Panc1 (cell line): Measurements from ENCODE around the gene FREM2. TPM values are rescaled to one million over a fixed set of nuclear protein-coding genes. Genes with fewer than 3 reads are reported as not detected.

Experiments
- ATAC-seq: fragments of 200-7000 bp; cut with Tn5 transposase; 2 replicates; pipeline ENCODE4 v1.9.1; 2020; ENCODE audit warnings: mild to moderate bottlenecking, moderate library complexity
- BruUV-seq: library from RNA; stranded (reverse); fragments of 400-500 nt; replicated peaks from 2 replicates; lab custom pipeline; 2021; lab: Mats Ljungman, UMichigan
- CTCF ChIA-PET: fragments of 300-600 bp; sonication (Branson Sonifier 250); formaldehyde crosslinking; loops from one replicate; lab custom pipeline; 2022; ENCODE audit warnings: antibody characterized with exemption; lab: Charles Lee
- POLR2A ChIA-PET: fragments of 300-600 bp; sonication (Branson Sonifier 250); formaldehyde crosslinking; loops from one replicate; lab custom pipeline; 2022; ENCODE audit warnings: antibody characterized with exemption; lab: Charles Lee
- DNase-seq: peaks from one replicate; pipeline ENCODE4 v3.0.0-alpha.2; 2010; ENCODE audit warnings: low read depth, low spot score
- H3K27ac ChIP-seq: 2 replicates; pipeline ENCODE4 v1.5.1; 2011; ENCODE audit warnings: mild to moderate bottlenecking, low read length, inconsistent platforms
- H3K27me3 ChIP-seq: fragments of 200-500 bp; sonication (Bioruptor generic); 2 replicates; pipeline ENCODE4 v1.6.0; 2014; ENCODE audit warnings: low read length, inconsistent platforms; ENCODE audit not compliant: control insufficient read depth, insufficient read depth
- H3K36me3 ChIP-seq: fragments of 200-500 bp; sonication (Bioruptor generic); 2 replicates; pipeline ENCODE4 v1.5.1; 2014; ENCODE audit warnings: inconsistent platforms, mild to moderate bottlenecking, low read length, moderate library complexity; ENCODE audit not compliant: control insufficient read depth, insufficient read depth
- H3K4me1 ChIP-seq: 2 replicates; pipeline ENCODE4 v1.5.1; 2011; ENCODE audit warnings: inconsistent platforms, mild to moderate bottlenecking, low read length, moderate library complexity; ENCODE audit not compliant: control insufficient read depth, insufficient read depth
- H3K4me3 ChIP-seq, 2 experiments: 2 replicates each; pipeline ENCODE4 v1.5.1; 2011 to 2012; ENCODE audit warnings: low read depth in 2 of 2, low read length in 2 of 2, mild to moderate bottlenecking in 2 of 2, inconsistent platforms in 1 of 2, moderate library complexity in 1 of 2
- H3K9me3 ChIP-seq: fragments of 200-500 bp; sonication (Bioruptor generic); 2 replicates; pipeline ENCODE4 v1.5.1; 2014; ENCODE audit warnings: low read depth, mild to moderate bottlenecking, inconsistent platforms, low read length, moderate library complexity; ENCODE audit not compliant: control insufficient read depth, insufficient read depth
- POLR2AphosphoS5 ChIP-seq: IDR thresholded peaks from 2 replicates; pipeline ENCODE4 v1.6.1; 2012; ENCODE audit warnings: mild to moderate bottlenecking, low read depth, low read length, moderate library complexity
- SIN3A ChIP-seq: IDR thresholded peaks from 2 replicates; pipeline ENCODE4 v1.6.1; 2012; ENCODE audit warnings: low read depth, mild to moderate bottlenecking, low read length, moderate library complexity, borderline replicate concordance; ENCODE audit not compliant: insufficient read depth
- TCF7L2 ChIP-seq: IDR thresholded peaks from 2 replicates; pipeline ENCODE4 v1.6.1; 2011; ENCODE audit warnings: mild to moderate bottlenecking, low read depth, low read length, inconsistent platforms
- in situ Hi-C: cut with HindIII; loops from 2 replicates; pipeline ENCODE4 v1.10.0; 2016; ENCODE audit warnings: low sequenced_read_pairs, low pct_unique_long_range_greater_than_20kb
- intact Hi-C: fragments of 100-400 bp; cut with micrococcal nuclease; formaldehyde crosslinking; loops from one replicate; pipeline ENCODE4 v1.10.0; 2022; ENCODE audit not compliant: unreplicated experiment
- total RNA-seq: library from RNA; stranded (reverse); gene quantifications from one replicate; pipeline ENCODE4 v1.2.1, GENCODE V29; 2021; ENCODE audit not compliant: unreplicated experiment
- TF ChIP-seq, protein P1 (sequence below), 2 experiments: IDR thresholded peaks; 2 replicates each; pipeline ENCODE4 v1.6.1; 2011 to 2012; ENCODE audit warnings: low read depth in 2 of 2, control low read depth in 1 of 2, low read length in 1 of 2, mild to moderate bottlenecking in 1 of 2, moderate library complexity in 1 of 2; ENCODE audit not compliant: insufficient read depth in 1 of 2
- TF ChIP-seq, protein P2 (sequence below): fragments of 450-650 bp; IDR thresholded peaks from 2 replicates; pipeline ENCODE4 v1.5.1; 2017; ENCODE audit warnings: mild to moderate bottlenecking

FREM2 gene
- total RNA-seq, 1 experiment from 2014 or later = 0.15 TPM

DNA sequence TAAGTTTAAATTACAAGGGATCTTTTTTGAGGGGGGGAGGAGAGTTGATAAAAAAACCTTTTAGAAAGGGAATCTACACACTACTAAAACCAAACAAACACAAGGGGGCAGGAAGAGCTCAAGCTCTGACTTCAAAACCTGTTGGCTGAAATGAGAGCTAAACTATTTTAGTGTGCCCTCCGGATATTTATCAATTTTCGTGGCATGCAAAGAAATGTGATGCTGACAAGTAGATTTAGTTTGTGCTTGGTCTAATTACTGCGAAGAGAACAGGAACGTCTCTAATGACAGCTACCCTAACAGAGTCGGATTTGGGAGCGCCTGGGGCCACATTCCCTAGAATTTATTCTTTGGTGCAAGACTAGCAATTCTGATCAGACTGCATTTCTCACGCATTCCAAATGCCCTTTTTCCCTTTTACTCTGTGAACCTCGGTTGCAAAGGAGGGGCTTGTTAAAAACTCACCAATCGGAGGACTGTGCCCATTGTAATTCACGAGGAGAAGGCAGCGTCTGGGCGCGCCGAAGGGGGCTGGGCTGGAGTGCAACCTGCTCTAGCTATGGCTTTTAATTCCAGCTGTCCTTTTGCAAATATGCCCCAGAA, 802 bp upstream of the FREM2 start:
- no peaks in the 10 kb centered on the region; the same call in 1 of the 2 replicates for H3K4me1 ChIP-seq
- no TSS peak for BruUV-seq
- ChIA-PET POLR2A (no interaction called here), CTCF (no interaction called here)
- intact Hi-C loops = loop anchor here (2.0 to 10.0 kb wide), 2 partner anchors 79 to 229 kb away; no protein-coding TSS in a partner anchor
- no peak for DNase-seq
- H3K9me3 ChIP-seq = no peaks in the 10 kb centered on the region
- TF ChIP-seq POLR2AphosphoS5 (no peak), TCF7L2 (no peak), SIN3A (no peak)
- TF ChIP-seq, protein P1, sequence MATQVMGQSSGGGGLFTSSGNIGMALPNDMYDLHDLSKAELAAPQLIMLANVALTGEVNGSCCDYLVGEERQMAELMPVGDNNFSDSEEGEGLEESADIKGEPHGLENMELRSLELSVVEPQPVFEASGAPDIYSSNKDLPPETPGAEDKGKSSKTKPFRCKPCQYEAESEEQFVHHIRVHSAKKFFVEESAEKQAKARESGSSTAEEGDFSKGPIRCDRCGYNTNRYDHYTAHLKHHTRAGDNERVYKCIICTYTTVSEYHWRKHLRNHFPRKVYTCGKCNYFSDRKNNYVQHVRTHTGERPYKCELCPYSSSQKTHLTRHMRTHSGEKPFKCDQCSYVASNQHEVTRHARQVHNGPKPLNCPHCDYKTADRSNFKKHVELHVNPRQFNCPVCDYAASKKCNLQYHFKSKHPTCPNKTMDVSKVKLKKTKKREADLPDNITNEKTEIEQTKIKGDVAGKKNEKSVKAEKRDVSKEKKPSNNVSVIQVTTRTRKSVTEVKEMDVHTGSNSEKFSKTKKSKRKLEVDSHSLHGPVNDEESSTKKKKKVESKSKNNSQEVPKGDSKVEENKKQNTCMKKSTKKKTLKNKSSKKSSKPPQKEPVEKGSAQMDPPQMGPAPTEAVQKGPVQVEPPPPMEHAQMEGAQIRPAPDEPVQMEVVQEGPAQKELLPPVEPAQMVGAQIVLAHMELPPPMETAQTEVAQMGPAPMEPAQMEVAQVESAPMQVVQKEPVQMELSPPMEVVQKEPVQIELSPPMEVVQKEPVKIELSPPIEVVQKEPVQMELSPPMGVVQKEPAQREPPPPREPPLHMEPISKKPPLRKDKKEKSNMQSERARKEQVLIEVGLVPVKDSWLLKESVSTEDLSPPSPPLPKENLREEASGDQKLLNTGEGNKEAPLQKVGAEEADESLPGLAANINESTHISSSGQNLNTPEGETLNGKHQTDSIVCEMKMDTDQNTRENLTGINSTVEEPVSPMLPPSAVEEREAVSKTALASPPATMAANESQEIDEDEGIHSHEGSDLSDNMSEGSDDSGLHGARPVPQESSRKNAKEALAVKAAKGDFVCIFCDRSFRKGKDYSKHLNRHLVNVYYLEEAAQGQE (IDR thresholded peaks at IDR 0.05; ENCODE audit: insufficient read depth in 1 of 2, low read depth in 2 of 2, low read length in 1 of 2) = no peak
- TF ChIP-seq, protein P2, sequence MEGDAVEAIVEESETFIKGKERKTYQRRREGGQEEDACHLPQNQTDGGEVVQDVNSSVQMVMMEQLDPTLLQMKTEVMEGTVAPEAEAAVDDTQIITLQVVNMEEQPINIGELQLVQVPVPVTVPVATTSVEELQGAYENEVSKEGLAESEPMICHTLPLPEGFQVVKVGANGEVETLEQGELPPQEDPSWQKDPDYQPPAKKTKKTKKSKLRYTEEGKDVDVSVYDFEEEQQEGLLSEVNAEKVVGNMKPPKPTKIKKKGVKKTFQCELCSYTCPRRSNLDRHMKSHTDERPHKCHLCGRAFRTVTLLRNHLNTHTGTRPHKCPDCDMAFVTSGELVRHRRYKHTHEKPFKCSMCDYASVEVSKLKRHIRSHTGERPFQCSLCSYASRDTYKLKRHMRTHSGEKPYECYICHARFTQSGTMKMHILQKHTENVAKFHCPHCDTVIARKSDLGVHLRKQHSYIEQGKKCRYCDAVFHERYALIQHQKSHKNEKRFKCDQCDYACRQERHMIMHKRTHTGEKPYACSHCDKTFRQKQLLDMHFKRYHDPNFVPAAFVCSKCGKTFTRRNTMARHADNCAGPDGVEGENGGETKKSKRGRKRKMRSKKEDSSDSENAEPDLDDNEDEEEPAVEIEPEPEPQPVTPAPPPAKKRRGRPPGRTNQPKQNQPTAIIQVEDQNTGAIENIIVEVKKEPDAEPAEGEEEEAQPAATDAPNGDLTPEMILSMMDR = peak; percentile 35; the same call in 1 of the 2 replicates
- peaks cover 7% of the 10 kb centered on the region; the same call in 1 of the 2 replicates for H3K27me3 ChIP-seq
- in situ Hi-C loops = no loop called here
- H3K36me3 ChIP-seq = no peaks in the 10 kb centered on the region
- ATAC-seq = peak; percentile 40; the same call in 1 of the 2 replicates
- H3K4me3 ChIP-seq = peak overlapping the region; percentile 33 to 49
- H3K27ac ChIP-seq = no peak overlapping the region

DNA sequence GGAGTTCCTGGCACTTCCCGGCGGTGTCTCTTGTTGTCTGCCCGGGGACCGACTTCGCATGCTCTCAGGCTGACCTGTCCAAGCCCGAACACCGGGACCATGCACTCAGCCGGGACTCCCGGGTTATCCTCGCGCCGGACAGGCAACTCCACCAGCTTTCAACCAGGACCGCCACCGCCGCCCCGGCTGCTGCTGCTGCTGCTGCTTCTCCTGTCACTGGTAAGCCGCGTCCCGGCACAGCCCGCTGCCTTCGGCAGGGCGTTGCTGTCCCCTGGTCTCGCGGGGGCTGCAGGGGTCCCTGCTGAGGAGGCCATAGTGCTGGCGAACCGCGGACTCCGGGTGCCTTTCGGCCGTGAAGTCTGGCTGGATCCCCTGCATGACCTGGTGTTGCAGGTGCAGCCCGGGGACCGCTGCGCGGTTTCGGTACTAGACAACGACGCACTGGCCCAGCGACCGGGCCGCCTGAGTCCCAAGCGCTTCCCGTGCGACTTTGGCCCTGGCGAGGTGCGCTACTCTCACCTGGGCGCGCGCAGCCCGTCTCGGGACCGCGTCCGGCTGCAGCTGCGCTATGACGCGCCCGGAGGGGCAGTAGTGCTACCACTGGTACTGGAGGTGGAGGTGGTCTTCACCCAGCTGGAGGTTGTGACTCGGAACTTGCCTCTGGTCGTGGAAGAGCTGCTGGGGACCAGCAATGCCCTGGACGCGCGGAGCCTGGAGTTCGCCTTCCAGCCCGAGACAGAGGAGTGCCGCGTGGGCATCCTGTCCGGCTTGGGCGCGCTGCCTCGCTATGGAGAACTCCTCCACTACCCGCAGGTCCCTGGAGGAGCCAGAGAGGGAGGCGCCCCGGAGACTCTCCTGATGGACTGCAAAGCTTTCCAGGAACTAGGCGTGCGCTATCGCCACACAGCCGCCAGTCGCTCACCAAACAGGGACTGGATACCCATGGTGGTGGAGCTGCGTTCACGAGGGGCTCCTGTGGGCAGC, 661 bp downstream of the FREM2 start:
- in situ Hi-C loops = no loop called here
- H3K9me3 ChIP-seq = no peaks in the 10 kb centered on the region
- no TSS peak for BruUV-seq
- CTCF ChIA-PET = interaction anchor here (0.6 kb wide), 1 partner anchor 231 kb away, joined by 4 read pairs; no protein-coding TSS in a partner anchor
- peak overlapping the region; percentile 33 to 49 for H3K4me3 ChIP-seq
- no peak overlapping the region for H3K27ac ChIP-seq
- intact Hi-C loops = loop anchor here (2.0 to 10.0 kb wide), 2 partner anchors 77 to 227 kb away; no protein-coding TSS in a partner anchor
- no peaks in the 10 kb centered on the region; the same call in 1 of the 2 replicates for H3K4me1 ChIP-seq
- TF ChIP-seq, protein P1 (IDR thresholded peaks at IDR 0.05; ENCODE audit: insufficient read depth in 1 of 2, low read depth in 2 of 2, low read length in 1 of 2) = no peak
- TF ChIP-seq, protein P2 = no peak
- TF ChIP-seq TCF7L2 (no peak), POLR2AphosphoS5 (no peak), SIN3A (no peak)
- POLR2A ChIA-PET = no interaction called here
- peaks cover 7% of the 10 kb centered on the region; the same call in 1 of the 2 replicates for H3K27me3 ChIP-seq
- no peaks in the 10 kb centered on the region for H3K36me3 ChIP-seq
- no peak for DNase-seq
- peak; percentile 70 for ATAC-seq
